22Rv1 (cell line): ENCODE data around the gene ZNF169.
"Not testable (repeated sequence)": the region's sequence is repeated elsewhere in the genome, so short reads cannot be mapped to it uniquely, and the experiment has no call there.

Source experiments
- H3K27ac ChIP-seq: fragments of 450-650 bp; 2 replicates; pipeline ENCODE4 v1.5.1; 2017
- ZFX ChIP-seq: fragments of 450-650 bp; IDR thresholded peaks from 2 replicates; pipeline ENCODE4 v1.6.1; 2017; ENCODE audit warnings: antibody characterized with exemption, borderline replicate concordance
- TF ChIP-seq, protein P1 (sequence below): fragments of 450-650 bp; IDR thresholded peaks from 2 replicates; pipeline ENCODE4 v1.5.1; 2017; ENCODE audit warnings: mild to moderate bottlenecking

The ZNF169 gene

DNA sequence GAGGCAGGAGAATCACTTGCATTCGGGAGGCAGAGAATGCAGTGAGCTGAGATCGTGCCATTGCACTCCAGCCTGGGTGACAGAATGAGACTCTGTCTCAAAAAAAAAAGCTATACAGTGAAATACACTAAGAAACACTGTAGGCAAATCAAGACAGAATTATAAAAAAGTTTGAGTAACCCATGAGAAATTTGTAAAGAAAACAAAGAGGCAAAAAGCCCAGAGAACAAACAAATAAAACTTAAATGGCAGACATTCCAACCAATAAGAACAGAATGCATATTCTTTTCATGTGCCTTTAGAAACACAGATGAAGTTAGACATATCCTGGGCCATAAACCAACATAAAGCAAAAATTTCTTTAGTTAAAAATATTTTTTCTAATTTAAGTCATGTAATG lies 30.6 kb downstream of the ZNF169 start:
- TF ChIP-seq, protein P1, sequence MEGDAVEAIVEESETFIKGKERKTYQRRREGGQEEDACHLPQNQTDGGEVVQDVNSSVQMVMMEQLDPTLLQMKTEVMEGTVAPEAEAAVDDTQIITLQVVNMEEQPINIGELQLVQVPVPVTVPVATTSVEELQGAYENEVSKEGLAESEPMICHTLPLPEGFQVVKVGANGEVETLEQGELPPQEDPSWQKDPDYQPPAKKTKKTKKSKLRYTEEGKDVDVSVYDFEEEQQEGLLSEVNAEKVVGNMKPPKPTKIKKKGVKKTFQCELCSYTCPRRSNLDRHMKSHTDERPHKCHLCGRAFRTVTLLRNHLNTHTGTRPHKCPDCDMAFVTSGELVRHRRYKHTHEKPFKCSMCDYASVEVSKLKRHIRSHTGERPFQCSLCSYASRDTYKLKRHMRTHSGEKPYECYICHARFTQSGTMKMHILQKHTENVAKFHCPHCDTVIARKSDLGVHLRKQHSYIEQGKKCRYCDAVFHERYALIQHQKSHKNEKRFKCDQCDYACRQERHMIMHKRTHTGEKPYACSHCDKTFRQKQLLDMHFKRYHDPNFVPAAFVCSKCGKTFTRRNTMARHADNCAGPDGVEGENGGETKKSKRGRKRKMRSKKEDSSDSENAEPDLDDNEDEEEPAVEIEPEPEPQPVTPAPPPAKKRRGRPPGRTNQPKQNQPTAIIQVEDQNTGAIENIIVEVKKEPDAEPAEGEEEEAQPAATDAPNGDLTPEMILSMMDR, result no peak
- no peak for TF ChIP-seq ZFX
- H3K27ac ChIP-seq, result no peak overlapping the region

DNA sequence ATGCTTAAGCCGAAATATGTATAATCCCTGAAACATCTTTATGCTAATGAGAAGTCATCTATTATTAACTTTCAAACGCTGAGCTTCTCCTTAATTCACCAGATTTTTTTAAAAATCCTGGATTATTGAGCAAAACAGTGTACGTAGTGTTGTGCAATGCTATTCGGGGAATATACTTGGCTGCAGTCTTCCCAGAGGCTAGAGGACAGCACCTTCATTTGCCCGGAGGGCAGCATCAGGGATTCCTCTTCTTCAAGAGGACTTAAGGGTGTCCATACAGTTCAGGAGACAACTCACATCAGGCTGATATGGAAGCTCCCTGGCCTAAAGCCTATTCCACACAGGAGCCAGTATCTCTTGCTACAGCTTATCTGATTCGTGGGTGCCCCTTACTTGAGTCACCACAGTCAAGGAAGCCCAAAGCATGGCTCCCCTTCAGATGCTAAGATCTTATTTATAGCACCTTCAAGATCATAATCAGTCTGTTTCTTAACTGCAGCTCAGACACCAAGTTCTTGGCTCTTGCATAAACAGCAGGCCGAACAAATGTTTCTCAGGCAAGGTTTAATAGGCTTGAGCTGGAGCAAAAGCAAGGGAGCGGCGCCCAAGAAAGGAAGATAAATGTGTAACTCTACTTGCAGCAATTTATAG lies 40.0 kb downstream of the ZNF169 start:
- no peak overlapping the region for H3K27ac ChIP-seq
- no peak for TF ChIP-seq ZFX

DNA sequence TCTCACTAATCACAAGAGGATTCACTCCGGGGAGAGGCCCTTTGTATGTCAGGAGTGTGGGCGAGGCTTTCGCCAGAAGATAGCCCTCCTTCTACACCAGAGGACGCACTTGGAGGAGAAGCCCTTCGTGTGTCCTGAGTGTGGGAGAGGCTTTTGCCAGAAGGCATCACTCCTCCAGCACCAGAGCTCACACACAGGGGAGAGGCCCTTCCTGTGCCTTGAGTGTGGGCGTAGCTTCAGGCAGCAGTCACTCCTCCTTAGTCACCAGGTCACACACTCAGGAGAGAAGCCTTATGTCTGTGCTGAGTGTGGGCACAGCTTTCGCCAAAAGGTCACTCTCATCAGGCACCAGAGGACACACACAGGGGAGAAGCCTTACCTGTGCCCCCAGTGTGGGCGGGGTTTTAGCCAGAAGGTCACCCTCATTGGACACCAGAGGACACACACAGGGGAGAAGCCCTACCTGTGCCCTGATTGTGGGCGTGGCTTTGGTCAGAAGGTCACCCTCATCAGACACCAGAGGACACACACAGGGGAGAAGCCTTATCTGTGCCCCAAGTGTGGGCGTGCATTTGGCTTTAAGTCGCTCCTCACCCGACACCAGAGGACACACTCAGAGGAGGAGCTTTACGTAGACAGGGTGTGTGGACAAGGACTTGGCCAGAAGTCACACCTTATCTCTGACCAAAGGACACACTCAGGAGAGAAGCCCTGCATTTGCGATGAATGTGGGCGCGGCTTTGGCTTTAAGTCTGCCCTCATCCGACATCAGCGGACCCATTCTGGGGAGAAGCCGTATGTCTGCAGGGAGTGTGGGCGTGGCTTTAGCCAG lies 41.6 kb downstream of the ZNF169 start:
- H3K27ac ChIP-seq, result no peak overlapping the region
- TF ChIP-seq, protein P1, result no peak
- no peak for TF ChIP-seq ZFX

DNA sequence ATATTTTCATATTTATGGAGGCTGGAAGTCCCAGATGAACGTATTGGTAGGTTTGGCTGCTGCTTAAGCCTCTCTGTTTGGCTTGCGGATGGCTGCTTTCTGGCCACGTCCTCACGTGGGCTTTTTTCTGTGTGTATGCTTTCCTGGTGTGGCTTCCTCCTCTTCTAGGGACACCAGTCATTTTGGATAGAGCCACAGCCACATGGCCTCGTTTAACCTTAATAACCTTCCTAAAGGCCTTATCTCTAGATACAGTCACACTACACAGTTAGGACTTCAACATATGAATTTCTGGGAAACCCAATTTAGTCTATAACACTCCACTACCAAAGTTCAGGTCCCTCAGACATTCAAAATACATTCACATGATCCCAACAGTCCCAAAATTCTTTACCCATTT lies 42.5 kb downstream of the ZNF169 start:
- H3K27ac ChIP-seq, result no peak overlapping the region
- TF ChIP-seq ZFX, result no peak
- TF ChIP-seq, protein P1, result no peak

DNA sequence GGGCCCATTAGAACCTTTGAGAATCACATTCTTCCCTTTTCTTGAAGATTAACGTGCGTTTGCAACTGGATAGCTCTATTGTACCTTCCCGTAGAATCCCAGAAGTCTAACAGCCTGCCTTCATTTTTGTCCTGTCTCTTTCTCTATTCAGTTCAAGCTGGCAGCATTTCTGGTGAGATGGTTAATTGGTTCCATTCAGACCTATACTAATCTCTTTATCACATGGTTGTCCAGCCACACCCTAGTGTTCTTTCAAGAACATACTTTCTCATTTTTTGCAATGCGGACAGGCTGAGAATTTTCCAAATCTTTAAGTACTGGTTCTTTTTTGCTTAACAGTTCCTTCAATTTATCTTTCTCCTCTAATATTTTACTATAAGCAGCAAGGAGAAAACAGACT lies 43.3 kb downstream of the ZNF169 start:
- no peak for TF ChIP-seq ZFX
- TF ChIP-seq, protein P1, result no peak

DNA sequence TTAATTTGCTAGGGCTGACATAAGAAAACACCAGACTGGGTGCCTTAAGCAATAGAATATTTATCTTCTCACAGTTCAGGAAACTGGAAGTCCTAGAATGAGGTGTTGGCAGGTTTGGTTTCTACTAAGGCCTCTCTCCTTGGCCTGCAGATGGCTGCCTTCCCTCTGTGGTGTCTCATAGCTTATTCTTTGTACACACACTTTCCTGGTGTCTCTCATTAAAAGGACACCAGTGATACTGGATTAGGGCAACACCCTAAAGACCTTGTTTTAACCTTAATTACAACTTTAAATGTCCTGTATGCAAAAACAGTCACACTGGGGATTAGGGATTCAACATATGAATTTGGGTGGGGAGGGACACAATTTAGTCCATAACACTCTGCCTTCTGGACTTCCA lies 44.2 kb downstream of the ZNF169 start:
- no peak overlapping the region for H3K27ac ChIP-seq
- TF ChIP-seq, protein P1, result no peak
- no peak for TF ChIP-seq ZFX

More for the DNA sequence above, 43.3 kb downstream of the ZNF169 start:
- H3K27ac ChIP-seq, result no peak overlapping the region

DNA sequence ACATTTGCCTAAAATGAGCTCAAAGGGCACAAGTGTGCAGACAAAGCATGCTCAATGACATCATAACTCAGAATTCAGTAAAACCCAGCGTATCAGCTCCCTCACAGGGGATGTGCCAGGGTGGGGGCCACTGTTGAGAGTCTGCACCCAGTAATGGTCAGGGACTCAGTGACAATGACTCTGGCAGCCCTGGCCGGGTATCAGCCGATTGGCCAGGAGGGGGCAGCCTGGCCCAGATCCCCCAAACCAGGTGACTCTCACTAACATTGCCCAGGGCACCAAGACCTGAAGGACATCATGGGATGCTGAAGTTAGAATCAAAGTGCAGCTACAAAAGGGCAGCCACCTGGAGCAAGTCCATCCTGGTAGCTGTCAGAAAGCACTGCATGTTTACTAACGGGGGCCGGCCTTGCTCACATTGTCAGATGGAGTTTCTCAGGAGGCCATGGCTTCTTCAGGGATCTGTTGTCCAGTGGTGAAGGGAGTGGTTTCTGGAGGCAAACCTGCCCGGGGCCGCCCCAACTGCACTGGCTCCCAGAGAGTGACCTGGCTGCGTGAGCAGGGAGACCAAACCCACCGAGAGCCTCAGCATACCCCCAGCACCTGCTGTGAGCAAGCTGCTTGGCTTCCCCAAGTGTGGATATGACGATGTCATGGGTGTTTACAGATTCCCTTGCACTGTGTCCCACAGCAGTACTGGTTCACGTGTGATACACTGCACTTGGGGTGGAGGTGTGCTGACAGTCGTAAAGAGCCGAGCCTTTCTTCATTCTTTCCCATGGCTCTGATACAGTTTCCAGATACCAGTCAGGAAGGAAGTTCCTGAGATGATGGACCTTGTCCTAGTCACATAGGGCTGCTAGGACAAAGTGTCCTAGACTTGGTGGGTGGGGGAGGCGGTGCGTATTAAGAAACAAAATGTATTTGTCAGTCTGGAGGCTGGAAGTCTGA lies 56.2 kb downstream of the ZNF169 start:
- not testable (repeated sequence) for H3K27ac ChIP-seq

DNA sequence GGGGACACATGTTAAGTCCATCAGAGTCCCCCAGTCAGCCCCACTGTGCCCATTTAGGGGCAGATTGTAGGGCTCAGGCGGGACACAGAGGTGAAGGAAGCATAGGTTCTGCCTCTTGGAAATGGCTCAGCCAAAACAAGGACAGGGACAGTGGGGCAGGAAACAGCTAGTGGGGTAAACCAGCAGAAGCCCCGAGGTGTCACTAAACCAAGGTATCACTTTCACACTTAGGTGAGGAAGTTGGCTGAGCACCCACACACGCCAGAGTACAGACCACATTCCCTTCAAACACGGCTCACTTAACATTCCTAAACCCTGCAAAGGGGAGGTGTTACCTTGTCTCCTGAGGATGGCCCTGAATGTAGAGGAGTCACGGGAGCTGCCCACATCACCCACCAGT lies 57.1 kb downstream of the ZNF169 start:
- H3K27ac ChIP-seq, result not testable (repeated sequence)

DNA sequence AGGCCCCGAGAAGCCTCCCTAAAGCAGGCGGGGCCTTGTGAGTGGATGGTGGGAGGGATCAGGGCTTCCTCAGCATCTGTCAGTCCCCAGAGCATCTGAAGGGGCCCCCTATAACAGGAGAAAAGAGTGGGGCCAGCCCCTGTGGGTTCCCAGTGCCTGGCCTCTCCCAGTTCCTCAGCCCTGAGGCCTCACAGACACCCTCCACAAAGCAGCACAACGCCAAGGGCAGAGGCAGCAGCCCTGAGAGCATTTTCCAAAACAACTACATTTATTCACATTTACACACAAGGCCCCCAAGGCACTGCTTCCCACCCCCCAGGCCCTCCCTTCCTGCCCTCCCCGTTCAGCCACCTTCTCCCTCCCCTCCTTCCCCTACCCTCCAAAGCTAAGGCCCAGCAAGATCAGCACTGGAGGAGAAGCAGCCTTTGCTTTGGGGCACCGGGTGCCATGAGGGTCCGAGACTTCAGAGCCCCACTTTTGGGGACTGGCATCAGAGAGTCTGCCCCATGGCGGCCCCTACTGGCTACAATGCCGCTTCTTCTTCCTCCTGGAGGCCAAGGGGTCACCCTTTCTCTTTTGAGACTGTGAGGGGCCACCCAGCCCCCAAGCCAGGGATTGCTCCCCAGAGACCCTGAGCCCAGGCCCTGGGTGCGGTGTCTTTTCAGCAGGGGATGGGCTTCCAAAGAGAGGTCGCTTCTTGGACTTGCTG lies 59.0 kb downstream of the ZNF169 start:
- H3K27ac ChIP-seq, result not testable (repeated sequence)

DNA sequence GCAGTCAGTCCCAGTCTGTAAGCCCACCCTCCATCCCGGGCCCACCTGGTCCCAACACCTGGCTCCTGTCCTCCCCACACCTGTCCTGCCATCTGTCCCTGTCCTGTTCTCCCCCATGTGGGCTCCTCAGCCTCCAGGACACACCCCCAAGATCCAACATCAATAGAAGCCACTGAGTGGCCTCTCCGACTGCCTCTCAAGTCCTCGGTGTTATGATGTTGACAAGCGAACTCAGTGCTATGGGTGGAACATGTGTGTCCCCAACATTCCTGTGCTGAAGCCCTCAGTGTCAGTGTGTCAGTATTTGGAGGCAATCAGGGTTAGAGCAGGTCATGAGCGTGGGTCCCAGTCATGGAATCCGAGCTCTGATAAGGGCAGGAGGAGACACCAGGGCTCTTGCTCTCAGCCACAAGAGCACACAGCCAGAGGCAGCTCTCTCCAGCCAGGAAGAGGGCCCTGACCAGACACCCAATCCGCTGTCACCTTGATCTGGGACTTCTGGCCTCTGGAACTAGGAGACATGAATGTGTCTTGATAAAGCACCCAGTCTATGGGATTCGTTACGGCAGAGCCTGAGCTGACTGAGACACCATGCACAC lies 63.3 kb downstream of the ZNF169 start:
- H3K27ac ChIP-seq, result not testable (repeated sequence)

DNA sequence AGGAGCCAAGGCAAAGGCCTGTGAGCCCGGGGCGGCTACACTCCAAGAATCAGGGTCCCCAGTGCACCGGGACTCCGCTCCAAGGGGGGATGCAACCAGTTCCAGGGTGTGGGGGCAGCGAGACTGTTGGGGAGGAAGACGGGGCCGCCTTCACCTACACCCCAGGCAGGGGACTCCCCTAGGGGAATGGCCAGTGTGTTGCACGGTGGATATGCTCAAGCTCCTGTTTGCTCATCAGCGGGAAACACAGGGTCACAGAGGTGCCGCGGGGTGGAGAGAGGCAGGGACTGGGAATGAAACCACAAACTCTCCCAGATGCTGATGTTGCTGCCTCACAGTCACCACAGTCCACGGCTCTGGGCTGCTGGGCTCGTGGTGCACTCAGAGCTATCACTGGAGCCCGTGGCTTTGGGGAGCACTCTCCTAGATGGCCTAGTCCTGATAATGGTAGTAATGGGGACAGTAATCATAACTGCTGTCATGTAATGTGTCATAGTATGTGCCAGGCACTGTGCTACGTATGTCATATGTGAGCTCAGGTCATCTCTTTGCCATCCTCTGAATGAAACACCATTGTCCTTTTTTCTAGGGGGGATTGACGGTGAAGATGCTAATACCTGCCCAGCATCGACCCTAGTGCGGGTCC lies 64.2 kb downstream of the ZNF169 start:
- not testable (repeated sequence) for H3K27ac ChIP-seq

DNA sequence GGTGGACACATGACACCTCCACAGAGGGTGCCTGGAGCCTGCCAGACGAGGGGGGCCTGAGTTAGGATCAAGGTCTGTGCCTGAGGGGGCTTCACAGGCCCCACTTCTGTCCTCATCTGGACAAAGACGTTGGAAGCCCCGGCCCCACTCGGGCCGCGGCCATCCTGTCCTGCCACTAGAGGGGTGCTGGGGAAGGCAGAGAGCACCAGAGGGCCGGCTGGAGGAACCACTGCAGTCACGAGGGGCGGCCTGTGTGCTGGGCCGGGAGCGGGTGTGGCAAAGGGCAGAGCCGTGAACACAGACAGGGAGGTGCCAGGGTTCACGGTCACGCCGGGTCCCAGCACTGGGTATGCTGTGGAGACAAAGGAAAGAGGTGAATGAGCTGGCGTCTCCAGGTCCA lies 66.5 kb downstream of the ZNF169 start:
- H3K27ac ChIP-seq, result not testable (repeated sequence)
